OCI-LY7 (cell line): ENCODE measurements around the gene SLC6A17. TPM values are rescaled to one million over a fixed set of nuclear protein-coding genes. Genes with fewer than 3 reads are reported as not detected.

Source experiments
- BruUV-seq: library from RNA; stranded (reverse); fragments of 400-500 nt; replicated peaks from 2 replicates; lab custom pipeline; 2021; lab: Mats Ljungman, UMichigan
- CTCF ChIA-PET: fragments of 300-600 bp; sonication (Branson Sonifier 250); formaldehyde crosslinking; loops from one replicate; lab custom pipeline; 2022; ENCODE audit warnings: antibody characterized with exemption; ENCODE audit not compliant: unreplicated experiment; lab: Charles Lee
- POLR2A ChIA-PET: fragments of 300-600 bp; sonication (Branson Sonifier 250); formaldehyde crosslinking; loops from one replicate; lab custom pipeline; 2022; ENCODE audit warnings: antibody characterized with exemption; lab: Charles Lee
- DNase-seq: peaks from one replicate; pipeline ENCODE4 v3.0.0-alpha.2; 2015; ENCODE audit warnings: low spot score
- H2AFZ ChIP-seq: fragments of 200-600 bp; sonication (generic), shearing (Covaris generic); 2 replicates; pipeline ENCODE4 v1.6.1; 2014; ENCODE audit warnings: mild to moderate bottlenecking, antibody characterized with exemption, low read length, moderate library complexity
- H3K27ac ChIP-seq: fragments of 200-600 bp; sonication (generic); 2 replicates; pipeline ENCODE4 v1.5.1; 2014; ENCODE audit warnings: mixed run types, low read depth, mild to moderate bottlenecking, moderate library complexity, low read length, inconsistent platforms; ENCODE audit not compliant: poor library complexity, severe bottlenecking
- H3K36me3 ChIP-seq: fragments of 200-600 bp; sonication (generic); 2 replicates; pipeline ENCODE4 v1.6.1; 2014; ENCODE audit warnings: mild to moderate bottlenecking, antibody characterized with exemption, low read length, moderate library complexity, mixed read lengths; ENCODE audit not compliant: insufficient read depth
- H3K4me1 ChIP-seq: fragments of 200-600 bp; sonication (generic); 2 replicates; pipeline ENCODE4 v1.5.1; 2014; ENCODE audit warnings: mild to moderate bottlenecking, low read length; ENCODE audit not compliant: insufficient read depth, poor library complexity, severe bottlenecking
- H3K4me2 ChIP-seq: fragments of 200-600 bp; sonication (generic); 2 replicates; pipeline ENCODE4 v1.6.1; 2014; ENCODE audit warnings: mild to moderate bottlenecking, low read length
- H3K4me3 ChIP-seq: fragments of 200-600 bp; sonication (generic); 2 replicates; pipeline ENCODE4 v1.5.1; 2014; ENCODE audit warnings: mild to moderate bottlenecking, low read depth, low read length; ENCODE audit not compliant: poor library complexity, severe bottlenecking
- H3K79me2 ChIP-seq: fragments of 200-600 bp; sonication (generic); 2 replicates; pipeline ENCODE4 v1.6.1; 2016; ENCODE audit warnings: low read depth, mild to moderate bottlenecking, low read length, moderate library complexity, mixed read lengths; ENCODE audit not compliant: insufficient read depth
- H3K9me2 ChIP-seq: fragments of 200-600 bp; sonication (generic); 2 replicates; pipeline ENCODE4 v1.6.1; 2016; ENCODE audit warnings: mild to moderate bottlenecking, low read length, mixed read lengths; ENCODE audit not compliant: insufficient read depth
- H3K9me3 ChIP-seq: fragments of 200-600 bp; sonication (generic); 2 replicates; pipeline ENCODE4 v1.6.1; 2014; ENCODE audit warnings: mild to moderate bottlenecking, mixed run types, low read length, mixed read lengths
- H4K20me1 ChIP-seq: fragments of 200-600 bp; sonication (generic); 2 replicates; pipeline ENCODE4 v1.6.1; 2014; ENCODE audit warnings: mild to moderate bottlenecking, antibody characterized with exemption, low read length, moderate library complexity, mixed read lengths; ENCODE audit not compliant: insufficient read depth
- EZH2phosphoT487 ChIP-seq: fragments of 200-600 bp; sonication (generic); IDR thresholded peaks from 2 replicates; pipeline ENCODE4 v1.6.1; 2018; ENCODE audit warnings: low read depth, borderline replicate concordance, mild to moderate bottlenecking, mixed run types, antibody characterized with exemption, low read length, moderate library complexity, mixed read lengths
- intact Hi-C: fragments of 100-400 bp; cut with micrococcal nuclease; formaldehyde crosslinking; loops from one replicate; pipeline ENCODE4 v1.10.0; 2022; ENCODE audit not compliant: unreplicated experiment
- total RNA-seq, 2 experiments: library from RNA; depleted of rRNA in 1 of 2; stranded (reverse); fragments of >200 nt in 1 of 2; shearing (Covaris generic) in 1 of 2; gene quantifications; 2 replicates each; pipeline ENCODE4 v1.2.3, GENCODE V29; 2014 to 2022
- TF ChIP-seq, protein P1 (sequence below): fragments of 200-600 bp; sonication (generic); conservative IDR thresholded peaks from 2 replicates; pipeline ENCODE4 v1.5.1; 2014; ENCODE audit warnings: mild to moderate bottlenecking, antibody characterized with exemption, low read length, moderate library complexity, mixed read lengths

Gene SLC6A17
- total RNA-seq, 2 experiments from 2014 or later = not detected

DNA sequence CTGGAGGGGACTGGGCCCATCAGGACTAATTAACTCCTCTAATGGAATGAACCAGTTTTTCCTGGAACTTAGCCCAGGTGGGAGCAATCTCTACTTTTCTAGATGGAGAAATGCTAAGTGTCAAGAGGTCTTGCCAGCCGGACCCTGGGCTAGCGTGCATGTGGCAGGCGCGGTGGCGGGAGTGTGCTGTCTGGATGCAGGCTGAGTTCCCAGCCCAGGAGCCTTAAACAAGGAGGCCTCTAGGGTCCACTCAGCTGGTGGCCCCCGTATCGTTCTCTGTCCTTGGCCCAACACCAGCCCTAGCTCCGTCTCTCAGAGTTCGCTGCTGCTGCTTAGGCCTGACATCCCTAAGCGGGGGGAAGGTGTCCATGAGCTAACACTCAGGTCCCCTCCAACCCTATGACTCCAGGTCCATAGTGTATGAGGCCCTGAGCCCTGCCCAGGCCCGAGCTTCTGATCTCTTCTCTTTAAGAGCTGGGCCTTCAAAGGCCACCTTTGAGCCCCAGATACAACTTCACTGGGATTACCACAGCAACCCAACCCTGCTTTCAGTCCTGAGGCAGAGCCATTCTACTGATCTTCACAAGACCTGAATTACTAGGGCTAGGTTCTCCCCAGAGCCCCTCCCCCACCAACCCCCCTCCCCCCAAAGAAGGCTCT lies 56.1 kb downstream of the SLC6A17 start:
- CTCF ChIA-PET = interaction anchor here (1.2 to 3.9 kb wide), 4 partner anchors 104 to 254 kb away, joined by 4 to 32 read pairs (median 16); no protein-coding TSS in a partner anchor

GRCh38 chr1:110207831-110208230 lies 57.5 kb downstream of the SLC6A17 start:
- no peak overlapping the region for H2AFZ ChIP-seq
- peak; percentile 81 for DNase-seq
- H3K4me3 ChIP-seq = no peak overlapping the region
- H3K36me3 ChIP-seq = no peaks in the 10 kb centered on the region
- H3K79me2 ChIP-seq = no peaks in the 10 kb centered on the region
- no peak overlapping the region for H3K27ac ChIP-seq
- no peaks in the 10 kb centered on the region for H4K20me1 ChIP-seq
- TF ChIP-seq EZH2phosphoT487 = no peak
- TF ChIP-seq, protein P1, sequence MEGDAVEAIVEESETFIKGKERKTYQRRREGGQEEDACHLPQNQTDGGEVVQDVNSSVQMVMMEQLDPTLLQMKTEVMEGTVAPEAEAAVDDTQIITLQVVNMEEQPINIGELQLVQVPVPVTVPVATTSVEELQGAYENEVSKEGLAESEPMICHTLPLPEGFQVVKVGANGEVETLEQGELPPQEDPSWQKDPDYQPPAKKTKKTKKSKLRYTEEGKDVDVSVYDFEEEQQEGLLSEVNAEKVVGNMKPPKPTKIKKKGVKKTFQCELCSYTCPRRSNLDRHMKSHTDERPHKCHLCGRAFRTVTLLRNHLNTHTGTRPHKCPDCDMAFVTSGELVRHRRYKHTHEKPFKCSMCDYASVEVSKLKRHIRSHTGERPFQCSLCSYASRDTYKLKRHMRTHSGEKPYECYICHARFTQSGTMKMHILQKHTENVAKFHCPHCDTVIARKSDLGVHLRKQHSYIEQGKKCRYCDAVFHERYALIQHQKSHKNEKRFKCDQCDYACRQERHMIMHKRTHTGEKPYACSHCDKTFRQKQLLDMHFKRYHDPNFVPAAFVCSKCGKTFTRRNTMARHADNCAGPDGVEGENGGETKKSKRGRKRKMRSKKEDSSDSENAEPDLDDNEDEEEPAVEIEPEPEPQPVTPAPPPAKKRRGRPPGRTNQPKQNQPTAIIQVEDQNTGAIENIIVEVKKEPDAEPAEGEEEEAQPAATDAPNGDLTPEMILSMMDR = peak; percentile 92
- H3K9me3 ChIP-seq = no peaks in the 10 kb centered on the region
- no peak overlapping the region for H3K4me2 ChIP-seq
- CTCF ChIA-PET = interaction anchor here (0.6 to 3.9 kb wide), 13 partner anchors 17 to 574 kb away, joined by 3 to 32 read pairs (median 5); partner anchors contain the start of gene RBM15
- POLR2A ChIA-PET = interaction anchor here (0.6 to 1.7 kb wide), 8 partner anchors 13 to 252 kb away, joined by 3 to 5 read pairs (median 3); no protein-coding TSS in a partner anchor
- H3K9me2 ChIP-seq = no peaks in the 10 kb centered on the region
- intact Hi-C loops = loop anchor here (1.0 to 10.0 kb wide), 5 partner anchors 59 to 577 kb away; no protein-coding TSS in a partner anchor
- no TSS peak for BruUV-seq
- H3K4me1 ChIP-seq = peaks cover 35% of the 10 kb centered on the region

More for the DNA sequence above, 56.1 kb downstream of the SLC6A17 start:
- no peak overlapping the region for H2AFZ ChIP-seq
- no peak for TF ChIP-seq EZH2phosphoT487
- TF ChIP-seq, protein P1 = no peak
- no peaks in the 10 kb centered on the region for H3K79me2 ChIP-seq
- DNase-seq = no peak
- H3K4me2 ChIP-seq = no peak overlapping the region
- no peaks in the 10 kb centered on the region for H3K9me2 ChIP-seq
- no peak overlapping the region for H3K4me3 ChIP-seq
- H4K20me1 ChIP-seq = no peaks in the 10 kb centered on the region
- POLR2A ChIA-PET = interaction anchor here (1.2 to 1.7 kb wide), 2 partner anchors 14 to 130 kb away, joined by 3 to 4 read pairs; no protein-coding TSS in a partner anchor
- no peaks in the 10 kb centered on the region for H3K9me3 ChIP-seq
- H3K36me3 ChIP-seq = no peaks in the 10 kb centered on the region
- H3K4me1 ChIP-seq = peaks cover 22% of the 10 kb centered on the region
- BruUV-seq = no TSS peak
- no peak overlapping the region for H3K27ac ChIP-seq
- intact Hi-C loops = loop anchor here (2.0 to 10.0 kb wide), 3 partner anchors 206 to 578 kb away; no protein-coding TSS in a partner anchor
